ENCODE measurements around the gene ALK. TPM values are rescaled to one million over a fixed set of nuclear protein-coding genes. Genes with fewer than 3 reads are reported as not detected.

Gene ALK
- total RNA-seq, 1 experiment from 2014 or later: 14.7 TPM

- Histone ChIP-seq H3K27ac (ENCODE audit: low read depth, low read length, poor library complexity, severe bottlenecking) (no peak overlapping the region), H3K9me3 (ENCODE audit: low read depth, low read length, poor library complexity, severe bottlenecking) (no peaks in the 10 kb centered on the region), H3K36me3 (ENCODE audit: insufficient read depth, low read length, poor library complexity, severe bottlenecking) (no peaks in the 10 kb centered on the region), H3K4me1 (ENCODE audit: insufficient read depth, low read length, poor library complexity, severe bottlenecking) (no peaks in the 10 kb centered on the region), H3K27me3 (replicated peaks; ENCODE audit: insufficient read depth, low read depth, low read length, poor library complexity) (no peaks in the 10 kb centered on the region), H3K4me3 (ENCODE audit: low read depth, low read length, poor library complexity, severe bottlenecking) (no peak overlapping the region)
- POLR2A ChIA-PET (ENCODE audit: low non-redundant PET): no interaction called here
- no peak for TF ChIP-seq CTCF (conservative IDR thresholded peaks at IDR 0.05; ENCODE audit: low read depth, low read length)
- TF ChIP-seq EZH2 (IDR thresholded peaks at IDR 0.05; ENCODE audit: borderline replicate concordance, low read depth, low read length, poor library complexity, severe bottlenecking): no peak
- DNase-seq (ENCODE audit: low spot score): no peak
- CTCF ChIA-PET: no interaction called here
- no TSS peak for BruUV-seq (replicated peaks)
- intact Hi-C loops (cut with micrococcal nuclease; ENCODE audit: unreplicated experiment): no loop called here
Measured at GRCh38 chr2:29492701-29493100, 428.7 kb downstream of the ALK start.

GRCh38 chr2:29490045-29490444 is 431.3 kb downstream of the ALK start:
- CTCF ChIA-PET: no interaction called here
- BruUV-seq (replicated peaks): no TSS peak
- TF ChIP-seq CTCF (conservative IDR thresholded peaks at IDR 0.05; ENCODE audit: low read depth, low read length) (no peak), EZH2 (IDR thresholded peaks at IDR 0.05; ENCODE audit: borderline replicate concordance, low read depth, low read length, poor library complexity, severe bottlenecking) (no peak)
- no peak overlapping the region for H3K4me3 ChIP-seq (ENCODE audit: low read depth, low read length, poor library complexity, severe bottlenecking)
- no peaks in the 10 kb centered on the region for H3K9me3 ChIP-seq (ENCODE audit: low read depth, low read length, poor library complexity, severe bottlenecking)
- no peaks in the 10 kb centered on the region for H3K36me3 ChIP-seq (ENCODE audit: insufficient read depth, low read length, poor library complexity, severe bottlenecking)
- H3K27me3 ChIP-seq (replicated peaks; ENCODE audit: insufficient read depth, low read depth, low read length, poor library complexity): no peaks in the 10 kb centered on the region
- intact Hi-C loops (cut with micrococcal nuclease; ENCODE audit: unreplicated experiment): no loop called here
- H3K4me1 ChIP-seq (ENCODE audit: insufficient read depth, low read length, poor library complexity, severe bottlenecking): no peaks in the 10 kb centered on the region
- no peak for DNase-seq (ENCODE audit: low spot score)
- no peak overlapping the region for H3K27ac ChIP-seq (ENCODE audit: low read depth, low read length, poor library complexity, severe bottlenecking)
- POLR2A ChIA-PET (ENCODE audit: low non-redundant PET): no interaction called here

- intact Hi-C loops (cut with micrococcal nuclease; ENCODE audit: unreplicated experiment): no loop called here
- no peaks in the 10 kb centered on the region for H3K27me3 ChIP-seq (replicated peaks; ENCODE audit: insufficient read depth, low read depth, low read length, poor library complexity)
- H3K36me3 ChIP-seq (ENCODE audit: insufficient read depth, low read length, poor library complexity, severe bottlenecking): no peaks in the 10 kb centered on the region
- no peak overlapping the region for H3K27ac ChIP-seq (ENCODE audit: low read depth, low read length, poor library complexity, severe bottlenecking)
- no TSS peak for BruUV-seq (replicated peaks)
- no peak overlapping the region for H3K4me3 ChIP-seq (ENCODE audit: low read depth, low read length, poor library complexity, severe bottlenecking)
- no peak for TF ChIP-seq EZH2 (IDR thresholded peaks at IDR 0.05; ENCODE audit: borderline replicate concordance, low read depth, low read length, poor library complexity, severe bottlenecking)
- DNase-seq (ENCODE audit: low spot score): no peak
- H3K4me1 ChIP-seq (ENCODE audit: insufficient read depth, low read length, poor library complexity, severe bottlenecking): no peaks in the 10 kb centered on the region
- H3K9me3 ChIP-seq (ENCODE audit: low read depth, low read length, poor library complexity, severe bottlenecking): no peaks in the 10 kb centered on the region
- CTCF ChIA-PET: no interaction called here
- POLR2A ChIA-PET (ENCODE audit: low non-redundant PET): no interaction called here
Measured at GRCh38 chr2:29489568-29489967, 431.8 kb downstream of the ALK start.

GRCh38 chr2:29487967-29488555 is 433.3 kb downstream of the ALK start:
- intact Hi-C loops (cut with micrococcal nuclease; ENCODE audit: unreplicated experiment): no loop called here
- no peaks in the 10 kb centered on the region for H3K36me3 ChIP-seq (ENCODE audit: insufficient read depth, low read length, poor library complexity, severe bottlenecking)
- BruUV-seq (replicated peaks): no TSS peak
- POLR2A ChIA-PET (ENCODE audit: low non-redundant PET): interaction anchor here (0.7 kb wide), 1 partner anchor 33 kb away, joined by 5 read pairs; no protein-coding TSS in a partner anchor
- no peak overlapping the region for H3K27ac ChIP-seq (ENCODE audit: low read depth, low read length, poor library complexity, severe bottlenecking)
- no peak for TF ChIP-seq CTCF (conservative IDR thresholded peaks at IDR 0.05; ENCODE audit: low read depth, low read length)
- no peak for TF ChIP-seq EZH2 (IDR thresholded peaks at IDR 0.05; ENCODE audit: borderline replicate concordance, low read depth, low read length, poor library complexity, severe bottlenecking)
- peak; percentile 11 for DNase-seq (ENCODE audit: low spot score)
- no peaks in the 10 kb centered on the region for H3K9me3 ChIP-seq (ENCODE audit: low read depth, low read length, poor library complexity, severe bottlenecking)
- H3K4me1 ChIP-seq (ENCODE audit: insufficient read depth, low read length, poor library complexity, severe bottlenecking): no peaks in the 10 kb centered on the region
- H3K27me3 ChIP-seq (replicated peaks; ENCODE audit: insufficient read depth, low read depth, low read length, poor library complexity): no peaks in the 10 kb centered on the region
- no peak overlapping the region for H3K4me3 ChIP-seq (ENCODE audit: low read depth, low read length, poor library complexity, severe bottlenecking)
- CTCF ChIA-PET: no interaction called here

All from A673 (cell line).